Measurements from ENCODE around the gene GPR15LG. TPM values are rescaled to one million over a fixed set of nuclear protein-coding genes. Genes with fewer than 3 reads are reported as not detected.
"Not testable (repeated sequence)": the region's sequence is repeated elsewhere in the genome, so short reads cannot be mapped to it uniquely, and the experiment has no call there.

The GPR15LG gene
- total RNA-seq, 4 donors from 2014 or later: 23.1 to 83.2 (median 52.2) TPM

- TF ChIP-seq POLR2A (IDR thresholded peaks at IDR 0.05) (no peak), CTCF (IDR thresholded peaks at IDR 0.05) (no peak)
- Histone ChIP-seq H3K4me1 (peaks cover 2 to 16% (median 7%) of the 10 kb centered on the region in 4 donors), H3K36me3 (peaks cover 0 to 20% (median 0%) of the 10 kb centered on the region in 3 donors), H3K9me3 (no peaks in the 10 kb centered on the region), H3K27ac (peak overlapping the region; percentile 95 to 99 (median 98)), H3K4me3 (peak overlapping the region; percentile 73 to 98 (median 90)), H3K27me3 (no peaks in the 10 kb centered on the region)
- DNase-seq: peak; percentile 21 to 71 (median 66)
These were observed 35.0 kb upstream of the GPR15LG start for GRCh38 chr10:84138478-84139125.

- H3K4me1 ChIP-seq: peaks cover 2 to 16% (median 7%) of the 10 kb centered on the region in 4 donors
- H3K27me3 ChIP-seq: no peaks in the 10 kb centered on the region
- TF ChIP-seq POLR2A (IDR thresholded peaks at IDR 0.05) (peak; percentile 97), CTCF (IDR thresholded peaks at IDR 0.05) (peak; percentile 34 to 74 (median 58))
These were observed 34.2 kb upstream of the GPR15LG start, which contains the start of gene GHITM for GRCh38 chr10:84139126-84140035. TSS of gene GHITM (plus strand) at chr10:84139509. CDS start at chr10:84141501, 1,992 bp downstream.

GRCh38 chr10:84140036-84140379 lies 33.6 kb upstream of the GPR15LG start:
- no peak for DNase-seq
- Histone ChIP-seq H3K27me3 (no peaks in the 10 kb centered on the region), H3K4me3 (peak overlapping the region; percentile 73 to 98 (median 90)), H3K9me3 (no peaks in the 10 kb centered on the region), H3K27ac (peak overlapping the region; percentile 95 to 99 (median 98)), H3K4me1 (peaks cover 2 to 16% (median 7%) of the 10 kb centered on the region in 4 donors), H3K36me3 (peaks cover 0 to 34% (median 0%) of the 10 kb centered on the region in 3 donors)
- TF ChIP-seq CTCF (IDR thresholded peaks at IDR 0.05): no peak
- no peak for TF ChIP-seq POLR2A (IDR thresholded peaks at IDR 0.05)

More at GRCh38 chr10:84139126-84140035, 34.2 kb upstream of the GPR15LG start, which contains the start of gene GHITM:
- DNase-seq: peak; percentile 99 to 100 (median 100)
- peak within 1 kb of the TSS; percentile 95 to 99 (median 98) for H3K27ac ChIP-seq
- H3K4me3 ChIP-seq: peak within 1 kb of the TSS; percentile 73 to 98 (median 90)
- peaks cover 0 to 28% (median 0%) of the 10 kb centered on the region in 3 donors for H3K36me3 ChIP-seq
- no peaks in the 10 kb centered on the region for H3K9me3 ChIP-seq

GRCh38 chr10:84147347-84147746 lies 26.3 kb upstream of the GPR15LG start:
- Histone ChIP-seq H3K9me3 (no peaks in the 10 kb centered on the region), H3K4me1 (no peaks in the 10 kb centered on the region), H3K27me3 (no peaks in the 10 kb centered on the region), H3K27ac (no peak overlapping the region), H3K36me3 (peaks cover 0 to 98% (median 0%) of the 10 kb centered on the region in 3 donors), H3K4me3 (no peak overlapping the region)
- TF ChIP-seq POLR2A (IDR thresholded peaks at IDR 0.05) (no peak), CTCF (IDR thresholded peaks at IDR 0.05) (no peak)
- DNase-seq: no peak

GRCh38 chr10:84148006-84148597 lies 25.5 kb upstream of the GPR15LG start:
- not testable (repeated sequence) for H3K9me3 ChIP-seq, H3K4me3 ChIP-seq, H3K27ac ChIP-seq, H3K27me3 ChIP-seq, DNase-seq, H3K4me1 ChIP-seq
- H3K36me3 ChIP-seq: peaks cover 0 to 98% (median 0%) of the 10 kb centered on the region in 3 donors
- TF ChIP-seq CTCF (IDR thresholded peaks at IDR 0.05): peak; percentile 60 to 78 (median 71)

Data from Peyer's patch (tissue), 4 donors.